HG02870 (cell line): Measurements from ENCODE around the gene EMB.
A peak's percentile ranks its signal among the peaks of the same experiment; 100 is the strongest.
"Not testable (repeated sequence)": the region's sequence is repeated elsewhere in the genome, so short reads cannot be mapped to it uniquely, and the experiment has no call there.

Source experiments
- ATAC-seq: cut with Tn5 transposase; IDR thresholded peaks from one replicate; pipeline ENCODE4 v1.9.1; 2021; ENCODE audit warnings: mild to moderate bottlenecking, moderate library complexity; ENCODE audit not compliant: unreplicated experiment

EMB gene, protein sequence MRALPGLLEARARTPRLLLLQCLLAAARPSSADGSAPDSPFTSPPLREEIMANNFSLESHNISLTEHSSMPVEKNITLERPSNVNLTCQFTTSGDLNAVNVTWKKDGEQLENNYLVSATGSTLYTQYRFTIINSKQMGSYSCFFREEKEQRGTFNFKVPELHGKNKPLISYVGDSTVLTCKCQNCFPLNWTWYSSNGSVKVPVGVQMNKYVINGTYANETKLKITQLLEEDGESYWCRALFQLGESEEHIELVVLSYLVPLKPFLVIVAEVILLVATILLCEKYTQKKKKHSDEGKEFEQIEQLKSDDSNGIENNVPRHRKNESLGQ

DNA sequence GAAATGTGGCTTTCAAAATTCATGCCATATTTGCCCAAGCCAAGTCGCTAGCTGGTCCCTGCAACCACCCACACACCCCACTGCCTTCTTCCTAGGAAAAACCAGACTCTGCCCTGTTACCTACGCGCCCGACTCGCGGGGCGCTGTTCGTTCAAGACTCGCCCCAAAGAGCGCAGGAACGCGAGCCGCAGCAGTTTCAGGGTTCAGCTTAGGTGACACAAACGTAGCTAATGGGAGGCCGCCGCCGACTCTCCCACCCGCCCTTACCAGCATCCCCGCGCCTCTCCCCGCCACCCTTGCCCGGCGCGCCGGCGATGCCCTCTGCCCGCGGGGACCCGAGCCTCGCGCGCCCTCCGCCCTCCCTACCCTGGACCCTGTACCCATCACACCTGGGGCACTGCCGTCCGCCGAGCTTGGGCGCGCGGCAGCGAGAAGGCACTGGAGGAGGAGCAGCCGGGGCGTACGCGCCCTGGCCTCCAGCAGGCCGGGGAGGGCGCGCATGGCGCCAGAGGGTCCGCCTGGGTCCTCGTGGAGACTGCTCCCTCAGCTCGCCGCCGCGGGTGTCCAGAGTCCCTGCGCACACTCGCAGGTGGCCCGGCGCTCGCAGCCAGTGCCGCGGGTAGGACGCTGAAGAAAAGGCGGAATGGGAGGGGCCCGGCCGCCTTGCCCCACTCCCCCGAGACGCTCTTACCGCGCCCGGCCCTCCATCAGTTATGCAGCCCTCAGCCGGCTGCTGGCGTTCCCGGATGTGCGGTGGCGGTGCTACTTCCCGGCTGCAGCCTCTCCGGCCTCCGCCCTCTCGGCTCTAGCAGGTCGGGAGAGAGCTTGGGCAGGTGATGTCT, at the start of gene EMB:
TSS of gene EMB (minus strand) at position 638 of the 842 bp plus-strand sequence. CDS start at position 501, 137 bp downstream.
- ATAC-seq: peak; percentile 51

DNA sequence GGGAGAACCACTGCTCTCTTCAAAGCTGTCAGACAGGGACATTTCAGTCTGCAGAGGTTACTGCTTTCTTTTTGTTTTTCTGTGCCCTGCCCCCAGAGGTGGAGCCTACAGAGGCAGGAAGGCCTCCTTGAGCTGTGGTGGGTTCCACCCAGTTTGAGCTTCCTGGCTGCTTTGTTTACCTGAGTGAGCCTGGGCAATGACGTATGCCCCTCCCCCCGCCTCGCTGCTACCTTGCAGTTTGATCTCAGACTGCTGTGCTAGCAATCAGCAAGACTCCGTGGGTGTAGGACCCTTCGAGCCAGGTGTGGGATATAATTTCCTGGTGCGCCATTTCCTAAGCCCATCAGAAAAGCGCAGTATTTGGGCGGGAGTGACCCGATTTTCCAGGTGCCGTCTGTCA, 48.4 kb upstream of the EMB start:
- ATAC-seq: not testable (repeated sequence)

DNA sequence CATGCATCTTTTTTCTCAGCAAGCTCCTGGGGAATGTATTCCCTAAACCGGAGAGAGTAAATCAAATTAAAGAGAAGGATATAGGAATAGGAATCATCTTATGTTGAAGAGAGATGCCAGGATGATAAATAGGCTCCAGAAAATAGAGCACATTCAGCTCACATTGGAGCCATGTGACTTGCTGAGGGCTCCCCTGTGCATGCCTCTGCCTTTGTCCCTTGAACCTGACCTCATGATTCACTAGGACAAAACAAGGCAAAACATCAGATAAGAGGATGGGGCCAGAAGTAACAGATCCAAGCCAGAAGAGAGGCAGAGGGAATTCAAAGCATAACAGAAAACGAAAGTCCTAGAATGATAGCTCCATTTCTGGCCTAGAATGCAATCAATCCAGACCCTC, 37.7 kb upstream of the EMB start:
- ATAC-seq: not testable (repeated sequence)

GRCh38 chr5:50476549-50476948, 35.5 kb upstream of the EMB start:
- ATAC-seq: peak; percentile 98

- ATAC-seq: not testable (repeated sequence)
Observed at GRCh38 chr5:50465015-50465414, 23.9 kb upstream of the EMB start.

DNA sequence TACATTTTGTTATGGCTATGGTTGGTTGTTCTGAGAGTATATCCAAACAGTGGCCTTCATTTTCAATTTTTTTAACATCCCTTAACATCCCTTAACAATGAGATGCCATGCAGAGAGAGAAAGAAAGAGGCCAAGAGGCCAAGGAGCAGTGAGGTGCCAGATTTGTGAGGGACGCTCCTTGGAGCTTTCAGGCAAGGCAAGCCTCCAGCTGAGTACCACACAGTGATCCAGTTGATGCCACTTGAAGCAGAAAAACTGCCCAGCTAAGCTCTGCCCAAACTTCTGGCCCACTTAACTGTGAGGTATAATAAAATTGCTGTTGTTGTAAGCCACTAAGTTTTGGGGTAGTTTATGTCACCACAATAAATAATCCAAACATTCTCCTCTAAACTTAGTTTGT, 22.6 kb upstream of the EMB start:
- no peak for ATAC-seq

DNA sequence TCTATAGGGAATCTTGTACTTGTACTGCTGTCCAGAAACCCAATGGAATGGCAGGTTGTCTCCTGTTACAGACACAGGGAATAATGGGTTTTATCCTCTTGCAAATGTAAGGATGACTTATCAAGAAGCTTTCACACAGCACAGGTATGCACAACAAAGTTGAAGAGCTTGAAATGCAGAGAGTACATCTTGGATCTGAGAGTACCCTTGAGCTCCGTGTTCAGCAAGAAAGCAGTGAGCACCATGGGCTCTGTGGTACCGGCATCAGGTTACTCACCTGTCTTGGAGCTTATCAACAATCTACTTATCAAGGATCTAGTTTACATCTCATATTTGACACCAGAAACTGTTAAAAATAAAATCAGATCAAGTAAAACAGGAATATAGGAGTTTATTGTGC, 22.0 kb upstream of the EMB start:
- no peak for ATAC-seq

DNA sequence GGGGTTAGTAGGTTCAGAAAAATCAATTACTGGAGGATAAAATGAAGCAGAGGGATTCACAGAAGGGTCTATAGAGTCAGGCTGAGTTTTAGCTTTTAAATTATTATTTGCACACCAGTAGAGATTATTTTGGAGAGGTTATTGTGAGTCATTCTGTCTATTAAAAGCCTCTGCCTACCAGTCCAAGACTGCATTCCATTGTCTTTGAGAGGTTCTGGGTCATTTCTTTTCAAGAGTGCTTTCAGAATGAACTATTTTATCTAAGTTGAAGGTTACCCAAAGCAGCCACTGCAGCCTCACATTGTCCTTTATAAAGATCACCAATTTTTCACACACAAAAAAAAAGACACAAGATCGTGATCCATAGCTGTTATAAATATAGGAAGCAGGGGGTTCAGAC, 21.5 kb upstream of the EMB start:
- ATAC-seq: not testable (repeated sequence)

DNA sequence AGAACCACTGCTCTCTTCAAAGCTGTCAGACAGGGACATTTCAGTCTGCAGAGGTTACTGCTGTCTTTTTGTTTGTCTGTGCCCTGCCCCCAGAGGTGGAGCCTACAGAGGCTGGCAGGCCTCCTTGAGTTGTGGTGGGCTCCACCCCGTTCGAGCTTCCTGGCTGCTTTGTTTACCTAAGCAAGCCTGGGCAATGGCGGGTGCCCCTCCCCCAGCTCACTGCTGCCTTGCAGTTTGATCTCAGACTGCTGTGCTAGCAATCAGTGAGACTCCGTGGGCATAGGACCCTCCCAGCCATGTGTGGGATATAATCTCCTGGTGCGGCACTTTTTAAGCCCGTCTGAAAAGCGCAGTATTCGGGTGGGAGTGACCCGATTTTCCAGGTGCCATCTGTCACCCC, 17.3 kb upstream of the EMB start:
- ATAC-seq: not testable (repeated sequence)

GRCh38 chr5:50449241-50449640, 8.2 kb upstream of the EMB start:
- ATAC-seq: not testable (repeated sequence)

GRCh38 chr5:50447941-50448340, 6.9 kb upstream of the EMB start:
- ATAC-seq: no peak

DNA sequence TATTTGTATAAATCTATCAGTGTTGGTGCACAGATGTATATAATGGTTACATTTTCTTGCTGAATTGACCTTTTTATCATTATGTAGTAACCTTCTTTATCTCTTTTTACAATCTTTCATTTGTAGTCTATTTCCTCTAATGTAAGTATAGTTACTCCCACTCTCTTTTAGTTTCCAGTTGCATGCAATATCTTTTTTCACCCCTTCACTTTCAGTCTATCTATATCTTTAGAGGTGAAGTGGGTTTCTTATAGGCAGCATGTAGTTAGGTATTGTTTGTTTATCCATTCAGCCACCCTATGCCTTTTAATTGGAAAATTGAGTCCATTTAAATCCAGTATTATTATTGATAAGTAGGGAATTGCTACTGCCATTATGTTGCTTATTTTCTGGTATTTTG, 6.1 kb upstream of the EMB start:
- no peak for ATAC-seq

- peak; percentile 83 for ATAC-seq
Observed at GRCh38 chr5:50445296-50445949, 4.3 kb upstream of the EMB start.

DNA sequence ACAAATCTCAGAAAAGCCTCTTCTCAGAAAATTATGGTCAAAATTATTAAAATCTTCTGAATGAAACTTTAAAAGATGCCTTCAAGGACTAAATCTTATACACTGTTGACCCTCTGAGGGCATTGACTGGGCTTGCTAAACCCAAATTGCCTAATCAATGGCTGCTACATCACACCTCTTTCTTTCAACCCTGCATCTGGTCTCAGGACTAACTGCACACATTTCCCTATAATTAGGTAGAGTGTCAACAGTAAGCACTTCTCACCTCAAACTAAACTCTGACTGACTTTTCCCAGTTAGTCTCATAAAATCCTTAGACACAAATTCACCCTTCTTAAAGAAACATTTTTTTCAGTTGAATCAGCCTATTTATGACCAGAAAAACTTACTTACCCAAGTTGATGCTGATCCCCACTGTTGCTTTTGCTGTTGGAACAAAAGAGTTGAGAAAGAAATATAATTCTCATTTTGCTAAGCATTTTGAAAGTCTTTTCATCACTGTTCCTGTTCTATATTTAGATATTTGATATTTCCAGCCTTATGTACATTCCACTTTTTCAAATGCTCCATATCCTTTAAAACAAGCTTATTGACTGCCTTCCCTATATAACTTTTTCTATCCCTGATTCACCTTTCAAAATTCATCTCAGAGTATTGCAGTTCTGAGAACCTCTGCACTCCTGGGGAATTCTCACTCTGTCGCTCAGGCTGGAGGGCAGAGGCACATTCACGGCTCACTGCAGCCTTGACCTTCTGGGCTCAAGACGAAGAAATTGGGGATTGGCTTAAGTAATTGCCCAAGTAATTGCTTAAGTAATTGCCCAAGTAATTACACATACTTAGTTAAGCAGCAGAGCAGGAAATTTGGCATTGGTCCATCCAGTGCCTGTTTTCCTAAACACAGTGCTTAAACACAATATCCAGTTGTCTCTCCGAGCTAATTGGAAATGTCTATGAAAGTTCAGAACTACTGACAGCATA, 1.8 kb upstream of the EMB start:
- ATAC-seq: not testable (repeated sequence)

GRCh38 chr5:50441493-50441955, 436 bp upstream of the EMB start:
- ATAC-seq: peak; percentile 1

GRCh38 chr5:50439221-50439620, 1.9 kb downstream of the EMB start:
- ATAC-seq: no peak

GRCh38 chr5:50438060-50438459, 3.0 kb downstream of the EMB start:
- ATAC-seq: not testable (repeated sequence)

DNA sequence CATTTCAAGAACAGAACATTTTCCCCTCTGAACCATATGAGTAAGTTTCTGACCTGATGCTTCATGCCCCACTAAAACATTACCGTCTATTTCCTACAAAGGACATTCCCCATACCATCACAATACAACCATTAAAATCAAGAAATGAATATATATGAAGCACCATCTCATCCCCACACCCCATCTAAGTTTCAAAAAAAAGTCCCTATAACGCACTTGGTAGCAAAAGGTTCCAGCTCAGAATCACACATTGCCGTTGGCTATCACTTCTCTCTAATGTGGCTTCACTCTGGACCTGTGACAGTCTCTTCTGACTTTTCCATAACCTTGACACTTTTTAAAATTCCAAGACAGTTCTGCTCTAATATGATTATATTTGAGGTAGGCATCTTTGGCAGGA, 5.9 kb downstream of the EMB start:
- ATAC-seq: peak; percentile 71

DNA sequence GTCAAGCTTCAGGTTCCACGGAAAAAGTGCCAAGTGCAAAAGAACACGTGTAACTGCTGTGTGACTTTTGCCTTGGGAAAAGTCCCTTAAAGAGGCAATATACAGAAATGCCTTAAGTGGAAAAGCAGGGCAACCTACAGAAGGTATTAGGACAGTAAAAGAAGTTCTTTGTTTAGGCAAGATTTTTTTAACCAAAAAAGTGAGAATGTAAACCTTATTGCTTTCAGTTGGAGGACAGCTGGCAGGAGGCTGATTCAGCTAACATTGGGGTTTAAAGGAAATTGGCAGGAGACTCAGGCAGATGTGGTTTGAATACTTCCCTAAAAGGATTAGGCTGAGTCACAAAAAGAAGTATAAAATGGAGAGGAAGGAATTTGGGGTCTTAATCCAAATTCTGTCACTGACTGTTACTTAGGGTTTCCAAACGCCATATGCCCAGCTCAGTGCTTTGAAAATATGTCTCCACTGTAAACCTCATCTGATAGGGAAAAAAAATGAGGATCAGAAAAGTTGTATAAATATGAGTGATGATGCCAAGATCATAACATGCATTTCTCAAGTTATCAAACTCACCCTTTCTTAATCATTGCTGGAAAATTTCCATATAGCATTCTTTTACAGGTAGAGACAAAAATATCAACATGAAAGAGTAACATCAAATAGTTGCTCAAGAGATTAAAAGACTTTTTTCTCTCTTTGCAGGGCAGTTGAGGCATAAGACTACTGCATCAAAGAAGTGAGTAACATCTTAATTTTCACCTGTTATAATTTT, 9.8 kb downstream of the EMB start:
- not testable (repeated sequence) for ATAC-seq
